SU-DHL-6 (cell line): ENCODE data around the gene GMDS.

ENCODE experiments used
- CTCF ChIP-seq: fragments of 200-600 bp; sonication (generic); IDR thresholded peaks from one replicate; pipeline ENCODE4 v1.5.1; 2017; ENCODE audit warnings: antibody characterized with exemption, mild to moderate bottlenecking, low read length, moderate library complexity; ENCODE audit not compliant: insufficient read depth, poor library complexity, severe bottlenecking
- EZH2phosphoT487 ChIP-seq: fragments of 200-600 bp; sonication (generic), shearing (Covaris generic); conservative IDR thresholded peaks from 2 replicates; pipeline ENCODE4 v1.6.1; 2018; ENCODE audit warnings: mild to moderate bottlenecking, antibody characterized with exemption, low read length, moderate library complexity, mixed read lengths

GRCh38 chr6:1892716-1893115 lies 352.7 kb downstream of the GMDS start:
- TF ChIP-seq CTCF, result no peak
- no peak for TF ChIP-seq EZH2phosphoT487
